ENCODE data around the gene PDCL3.

The PDCL3 gene

DNA sequence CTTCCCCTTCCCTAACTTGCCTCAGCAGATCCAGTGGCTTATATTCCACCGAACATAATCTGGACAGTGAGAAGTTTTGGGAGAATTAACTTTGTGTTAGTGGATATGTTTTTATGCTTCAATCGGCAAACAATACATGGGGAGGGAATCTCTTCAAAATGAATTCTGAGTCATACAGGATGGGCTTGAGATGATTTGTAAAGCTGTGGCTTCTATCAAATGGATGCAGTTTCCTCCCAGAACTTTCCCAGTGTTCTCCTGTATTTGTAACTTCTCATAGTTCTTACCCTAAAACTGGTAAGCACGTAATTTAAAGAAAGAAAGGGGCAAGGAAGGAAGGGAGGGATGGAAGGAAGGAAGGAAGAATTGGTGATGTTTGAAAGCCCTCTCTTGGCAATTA lies 36.8 kb downstream of the PDCL3 start:
- TF ChIP-seq, protein P1, sequence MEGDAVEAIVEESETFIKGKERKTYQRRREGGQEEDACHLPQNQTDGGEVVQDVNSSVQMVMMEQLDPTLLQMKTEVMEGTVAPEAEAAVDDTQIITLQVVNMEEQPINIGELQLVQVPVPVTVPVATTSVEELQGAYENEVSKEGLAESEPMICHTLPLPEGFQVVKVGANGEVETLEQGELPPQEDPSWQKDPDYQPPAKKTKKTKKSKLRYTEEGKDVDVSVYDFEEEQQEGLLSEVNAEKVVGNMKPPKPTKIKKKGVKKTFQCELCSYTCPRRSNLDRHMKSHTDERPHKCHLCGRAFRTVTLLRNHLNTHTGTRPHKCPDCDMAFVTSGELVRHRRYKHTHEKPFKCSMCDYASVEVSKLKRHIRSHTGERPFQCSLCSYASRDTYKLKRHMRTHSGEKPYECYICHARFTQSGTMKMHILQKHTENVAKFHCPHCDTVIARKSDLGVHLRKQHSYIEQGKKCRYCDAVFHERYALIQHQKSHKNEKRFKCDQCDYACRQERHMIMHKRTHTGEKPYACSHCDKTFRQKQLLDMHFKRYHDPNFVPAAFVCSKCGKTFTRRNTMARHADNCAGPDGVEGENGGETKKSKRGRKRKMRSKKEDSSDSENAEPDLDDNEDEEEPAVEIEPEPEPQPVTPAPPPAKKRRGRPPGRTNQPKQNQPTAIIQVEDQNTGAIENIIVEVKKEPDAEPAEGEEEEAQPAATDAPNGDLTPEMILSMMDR (IDR thresholded peaks at IDR 0.05; ENCODE audit: low read depth, low read length, missing control alignments): no peak
- Histone ChIP-seq H3K27ac (no peak overlapping the region), H3K27me3 (replicated peaks) (no peaks in the 10 kb centered on the region), H3K4me3 (ENCODE audit: low read depth, low read length) (no peak overlapping the region), H3K36me3 (replicated peaks) (no peaks in the 10 kb centered on the region)
- in situ Hi-C loops (cut with HindIII; ENCODE audit: low pct_ligation_motif_present, low sequenced_read_pairs): no loop called here
- no peak for DNase-seq

DNA sequence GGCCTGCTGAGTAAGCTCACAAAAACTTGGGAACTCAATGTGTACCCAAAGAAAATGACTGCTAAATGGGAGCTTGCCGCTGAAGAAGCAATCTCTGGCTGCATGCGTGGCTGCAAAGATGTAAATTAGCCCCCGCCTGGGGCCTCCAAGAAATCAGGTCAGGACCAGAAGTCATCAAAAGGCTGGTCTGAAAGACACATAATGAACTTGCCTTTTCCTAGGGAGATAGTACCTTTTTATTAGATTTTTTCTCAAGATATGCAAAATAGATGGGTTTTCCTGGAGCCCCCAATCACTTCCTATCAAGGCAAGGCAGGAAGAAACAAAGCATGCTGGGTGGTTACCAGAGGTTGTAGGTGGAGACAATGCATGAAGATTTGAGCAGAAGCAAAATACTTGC lies 38.9 kb downstream of the PDCL3 start:
- Histone ChIP-seq H3K27ac (no peak overlapping the region), H3K4me3 (ENCODE audit: low read depth, low read length) (no peak overlapping the region), H3K36me3 (replicated peaks) (no peaks in the 10 kb centered on the region), H3K27me3 (replicated peaks) (no peaks in the 10 kb centered on the region)
- no peak for DNase-seq
- TF ChIP-seq, protein P1 (IDR thresholded peaks at IDR 0.05; ENCODE audit: low read depth, low read length, missing control alignments): no peak
- in situ Hi-C loops (cut with HindIII; ENCODE audit: low pct_ligation_motif_present, low sequenced_read_pairs): no loop called here

DNA sequence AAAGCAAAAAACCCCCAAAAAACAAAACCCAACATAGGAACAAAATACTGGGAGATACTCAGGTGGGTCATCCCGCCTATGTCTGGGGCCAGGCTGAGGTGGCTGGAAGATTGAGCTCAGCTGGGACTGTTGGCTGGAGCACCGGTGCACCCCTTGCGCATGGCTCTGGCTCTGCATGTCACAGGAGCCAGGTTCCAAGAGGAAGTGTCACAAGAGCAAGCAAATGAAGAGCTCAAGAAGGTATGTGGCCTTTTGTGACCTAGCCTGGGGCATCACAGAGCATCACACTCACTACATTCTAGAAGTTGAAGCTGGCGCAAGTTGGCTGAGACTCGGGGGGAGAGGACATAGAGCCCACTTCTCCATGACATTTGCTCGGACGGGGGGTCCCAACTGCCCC lies 40.6 kb downstream of the PDCL3 start:
- TF ChIP-seq, protein P1 (IDR thresholded peaks at IDR 0.05; ENCODE audit: low read depth, low read length, missing control alignments): no peak
- in situ Hi-C loops (cut with HindIII; ENCODE audit: low pct_ligation_motif_present, low sequenced_read_pairs): no loop called here
- Histone ChIP-seq H3K27me3 (replicated peaks) (no peaks in the 10 kb centered on the region), H3K36me3 (replicated peaks) (no peaks in the 10 kb centered on the region), H3K27ac (no peak overlapping the region), H3K4me3 (ENCODE audit: low read depth, low read length) (no peak overlapping the region)
- no peak for DNase-seq

DNA sequence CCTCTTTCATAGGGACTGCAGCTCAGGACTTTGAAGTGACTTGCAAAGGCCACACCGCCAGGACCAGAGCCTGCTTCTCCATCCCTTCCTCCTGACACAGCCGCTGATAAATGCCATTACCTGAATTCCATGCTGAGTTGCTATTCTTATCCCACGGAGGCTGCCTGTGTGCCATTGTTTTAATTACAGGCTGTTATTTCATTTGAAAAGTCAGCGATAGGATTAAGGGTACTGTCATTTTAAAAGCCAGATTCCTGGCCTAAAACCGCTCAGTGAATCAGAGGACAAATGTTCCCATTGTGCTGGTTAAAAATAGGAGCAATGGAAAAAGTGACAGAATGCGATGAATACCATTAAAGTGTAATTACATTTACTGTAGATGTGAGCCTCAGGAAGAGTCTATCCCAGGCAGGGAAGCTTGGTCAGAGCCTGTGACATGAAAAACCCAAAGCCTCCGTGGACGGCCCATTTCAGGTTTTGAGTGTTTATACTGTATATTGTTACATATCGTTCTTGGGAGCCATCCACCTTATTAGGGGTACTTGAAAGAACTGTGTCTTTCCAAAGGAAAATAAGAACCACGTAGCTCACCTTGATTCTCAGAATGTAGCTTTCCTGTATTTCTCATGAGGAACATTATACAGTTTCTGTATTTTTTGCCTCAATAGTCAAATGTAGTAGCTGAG lies 41.3 kb downstream of the PDCL3 start:
- in situ Hi-C loops (cut with HindIII; ENCODE audit: low pct_ligation_motif_present, low sequenced_read_pairs): no loop called here
- DNase-seq: no peak

DNA sequence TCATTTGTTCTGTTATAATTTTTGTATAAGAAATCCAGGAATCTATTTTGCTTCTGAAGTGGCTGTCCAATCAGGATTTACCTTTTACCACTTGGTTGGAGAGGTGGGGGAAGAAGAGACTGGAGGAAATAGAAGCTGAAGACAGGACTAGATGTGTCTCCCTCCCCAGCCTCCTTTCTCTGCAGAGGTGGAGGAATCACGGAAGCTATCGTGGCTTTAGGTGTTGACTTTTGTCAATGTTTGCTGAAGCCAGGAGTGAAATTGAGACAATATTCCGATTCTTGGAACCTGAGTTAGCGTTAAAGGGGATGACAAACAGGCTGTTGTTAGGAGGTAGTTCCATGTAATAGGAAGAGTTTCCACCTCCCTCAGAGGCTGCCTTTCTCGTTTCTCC lies 43.5 kb downstream of the PDCL3 start:
- DNase-seq: no peak
- no peaks in the 10 kb centered on the region for H3K27me3 ChIP-seq (replicated peaks)
- H3K4me3 ChIP-seq (ENCODE audit: low read depth, low read length): no peak overlapping the region
- TF ChIP-seq, protein P1 (IDR thresholded peaks at IDR 0.05; ENCODE audit: low read depth, low read length, missing control alignments): no peak
- H3K36me3 ChIP-seq (replicated peaks): no peaks in the 10 kb centered on the region
- H3K27ac ChIP-seq: no peak overlapping the region
- in situ Hi-C loops (cut with HindIII; ENCODE audit: low pct_ligation_motif_present, low sequenced_read_pairs): no loop called here

More for the DNA sequence above, 41.3 kb downstream of the PDCL3 start:
- no peak overlapping the region for H3K4me3 ChIP-seq (ENCODE audit: low read depth, low read length)
- H3K27ac ChIP-seq: no peak overlapping the region
- H3K36me3 ChIP-seq (replicated peaks): no peaks in the 10 kb centered on the region
- H3K27me3 ChIP-seq (replicated peaks): no peaks in the 10 kb centered on the region
- TF ChIP-seq, protein P1 (IDR thresholded peaks at IDR 0.05; ENCODE audit: low read depth, low read length, missing control alignments): no peak

Data from brain microvascular endothelial cell (primary cell).